ENCODE data around the gene TTC28. TPM values are rescaled to one million over a fixed set of nuclear protein-coding genes. Genes with fewer than 3 reads are reported as not detected.

The TTC28 gene
- total and polyA plus RNA-seq, 2 donors (not counting 3 experiments of a cell fraction or from before 2014, with no cell fraction given), result 16.5 to 51.1 TPM

DNA sequence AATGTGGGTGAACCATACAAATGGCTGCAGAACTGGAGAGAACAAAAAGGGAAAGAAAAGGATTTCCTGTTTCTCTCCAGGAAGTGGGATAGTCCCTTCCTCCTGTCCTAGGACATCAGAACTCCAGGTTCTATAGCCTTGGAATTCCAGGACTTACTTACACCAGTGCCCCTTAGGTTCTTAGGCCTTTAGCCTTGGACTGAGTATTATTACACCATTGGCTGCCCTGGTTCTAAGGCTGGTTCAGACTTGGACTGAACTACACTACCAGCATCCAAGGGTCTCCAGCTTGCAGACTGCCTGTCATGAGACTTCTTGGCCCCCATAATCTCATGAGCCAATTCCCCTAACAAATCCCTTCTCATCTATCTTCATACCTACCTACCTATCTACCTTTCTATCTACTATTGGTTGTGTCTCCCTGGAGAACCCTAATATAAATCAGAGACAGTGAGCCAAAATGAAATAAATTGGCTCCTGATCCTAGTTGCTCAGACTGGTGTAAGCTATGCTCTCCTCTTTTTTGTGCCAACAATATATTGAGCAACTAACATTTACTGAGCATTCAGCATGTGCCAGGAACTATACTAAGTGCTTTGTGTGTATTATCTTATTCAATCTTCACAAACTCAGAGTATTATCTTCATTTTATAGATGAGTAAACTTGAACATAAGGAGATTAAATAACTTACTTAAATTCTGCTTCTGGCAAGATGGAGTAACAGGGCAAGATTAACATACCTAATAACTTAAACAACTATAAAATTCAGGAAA, 303.7 kb downstream of the TTC28 start:
- intact Hi-C loops (cut with micrococcal nuclease), result no loop called here

More for the DNA sequence above, 303.7 kb downstream of the TTC28 start:
- no peak overlapping the region for H3K4me3 ChIP-seq (replicated peaks in 1 of 3; ENCODE audit: insufficient read depth in 1 of 3, low read depth in 1 of 3, low read length in 3 of 3)
- no peak overlapping the region for H3K9ac ChIP-seq (replicated peaks; ENCODE audit: extremely low read depth, insufficient read depth, low read length)
- H3K4me1 ChIP-seq (ENCODE audit: control insufficient read depth, extremely low read depth, insufficient read depth, low read length), result peaks cover 10% of the 10 kb centered on the region
- H3K9me1 ChIP-seq (replicated peaks; ENCODE audit: control insufficient read depth, extremely low read depth, insufficient read depth, low read length), result no peaks in the 10 kb centered on the region
- H4K20me1 ChIP-seq (replicated peaks; ENCODE audit: control insufficient read depth, extremely low read depth, insufficient read depth, low read length), result peaks cover 3% of the 10 kb centered on the region
- no peaks in the 10 kb centered on the region for H3K36me3 ChIP-seq (ENCODE audit: control insufficient read depth in 2 of 2, extremely low read depth in 1 of 2, insufficient read depth in 2 of 2, low read length in 2 of 2)
- H3K27me3 ChIP-seq (ENCODE audit: control insufficient read depth in 2 of 2, insufficient read depth in 2 of 2, low read length in 2 of 2), result no peaks in the 10 kb centered on the region
- H3K79me2 ChIP-seq (ENCODE audit: control insufficient read depth, insufficient read depth, low read length), result no peaks in the 10 kb centered on the region
- H3K27ac ChIP-seq (ENCODE audit: insufficient read depth, low read depth, low read length), result no peak overlapping the region
- POLR2A ChIA-PET, result no interaction called here
- no peaks in the 10 kb centered on the region for H3K9me3 ChIP-seq (replicated peaks; ENCODE audit: control insufficient read depth, insufficient read depth, low read length)
- H2AFZ ChIP-seq (ENCODE audit: low read depth, low read length), result no peak overlapping the region
- dilution Hi-C loops (cut with MboI; ENCODE audit: extremely low pct_ligation_motif_present, low sequenced_read_pairs), result no loop called here
- no TSS peak for BruUV-seq (replicated peaks)
- DNase-seq (ENCODE audit: low read depth, low spot score) (no peak), FAIRE-seq (no peak)
- CTCF ChIA-PET, result interaction anchor here (0.6 kb wide), 1 partner anchor 121 kb away, joined by 3 read pairs; no protein-coding TSS in a partner anchor
- H3K4me2 ChIP-seq (ENCODE audit: insufficient read depth, low read length), result peak overlapping the region; percentile 51
- TF ChIP-seq, protein P1, sequence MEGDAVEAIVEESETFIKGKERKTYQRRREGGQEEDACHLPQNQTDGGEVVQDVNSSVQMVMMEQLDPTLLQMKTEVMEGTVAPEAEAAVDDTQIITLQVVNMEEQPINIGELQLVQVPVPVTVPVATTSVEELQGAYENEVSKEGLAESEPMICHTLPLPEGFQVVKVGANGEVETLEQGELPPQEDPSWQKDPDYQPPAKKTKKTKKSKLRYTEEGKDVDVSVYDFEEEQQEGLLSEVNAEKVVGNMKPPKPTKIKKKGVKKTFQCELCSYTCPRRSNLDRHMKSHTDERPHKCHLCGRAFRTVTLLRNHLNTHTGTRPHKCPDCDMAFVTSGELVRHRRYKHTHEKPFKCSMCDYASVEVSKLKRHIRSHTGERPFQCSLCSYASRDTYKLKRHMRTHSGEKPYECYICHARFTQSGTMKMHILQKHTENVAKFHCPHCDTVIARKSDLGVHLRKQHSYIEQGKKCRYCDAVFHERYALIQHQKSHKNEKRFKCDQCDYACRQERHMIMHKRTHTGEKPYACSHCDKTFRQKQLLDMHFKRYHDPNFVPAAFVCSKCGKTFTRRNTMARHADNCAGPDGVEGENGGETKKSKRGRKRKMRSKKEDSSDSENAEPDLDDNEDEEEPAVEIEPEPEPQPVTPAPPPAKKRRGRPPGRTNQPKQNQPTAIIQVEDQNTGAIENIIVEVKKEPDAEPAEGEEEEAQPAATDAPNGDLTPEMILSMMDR (IDR thresholded peaks at IDR 0.05; ENCODE audit: extremely low read depth in 1 of 2, insufficient read depth in 1 of 2, low read depth in 1 of 2, low read length in 2 of 2), result no peak
- TF ChIP-seq EZH2 (IDR thresholded peaks at IDR 0.05; ENCODE audit: borderline replicate concordance, low read depth, low read length, severe bottlenecking), result no peak
- TF ChIP-seq POLR2A (IDR thresholded peaks at IDR 0.05; ENCODE audit: low read depth, low read length), result no peak
- no peak for TF ChIP-seq JUN (IDR thresholded peaks at IDR 0.05; ENCODE audit: borderline replicate concordance, insufficient read depth, insufficient read length, low read depth)
- TF ChIP-seq MYC (IDR thresholded peaks at IDR 0.05; ENCODE audit: low read depth, low read length), result no peak
- no peak for TF ChIP-seq POLR2AphosphoS5 (IDR thresholded peaks at IDR 0.05; ENCODE audit: insufficient read depth, low read depth, low read length)
- no peak for TF ChIP-seq GATA2 (IDR thresholded peaks at IDR 0.05; ENCODE audit: insufficient read depth, insufficient read length, low read depth, low read length)
- TF ChIP-seq FOS (IDR thresholded peaks at IDR 0.05; ENCODE audit: borderline replicate concordance, insufficient read depth, low read length), result no peak
- TF ChIP-seq, protein P2, sequence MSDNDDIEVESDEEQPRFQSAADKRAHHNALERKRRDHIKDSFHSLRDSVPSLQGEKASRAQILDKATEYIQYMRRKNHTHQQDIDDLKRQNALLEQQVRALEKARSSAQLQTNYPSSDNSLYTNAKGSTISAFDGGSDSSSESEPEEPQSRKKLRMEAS (IDR thresholded peaks at IDR 0.05; ENCODE audit: insufficient read depth, insufficient read length), result no peak

All from endothelial cell of umbilical vein (primary cell).